CD14-positive monocyte (primary cell): ENCODE results near the gene TTC28. TPM values are rescaled to one million over a fixed set of nuclear protein-coding genes. Genes with fewer than 3 reads are reported as not detected.

Experiments used
- DNase-seq, 3 donors: peaks; one replicate each; pipeline ENCODE4 v3.0.0-alpha.2; 2011 to 2022
- H2AFZ ChIP-seq: 2 replicates; pipeline ENCODE4 v1.6.0; 2012; ENCODE audit warnings: mild to moderate bottlenecking, low read depth, low read length, inconsistent platforms; ENCODE audit not compliant: insufficient read depth, poor library complexity, severe bottlenecking
- H3K27ac ChIP-seq, 2 donors: 1 replicate in 1 of 2; 2 replicates in 1 of 2; pipeline ENCODE4 v1.5.1; 2012 to 2013; ENCODE audit warnings: low read length in 2 of 2, control low read depth in 1 of 2, inconsistent platforms in 1 of 2, low read depth in 1 of 2, mild to moderate bottlenecking in 1 of 2
- H3K27me3 ChIP-seq, 2 donors: one replicate each; pipeline versions ENCODE4 v1.6.0 to v1.6.1; 2011 to 2013; ENCODE audit warnings: low read length in 2 of 2; ENCODE audit not compliant: control insufficient read depth in 2 of 2, insufficient read depth in 2 of 2
- H3K36me3 ChIP-seq, 2 donors: replicated peaks in 1 of 2; 1 replicate in 1 of 2; 2 replicates in 1 of 2; pipeline versions ENCODE4 v1.5.1 to v1.6.1; 2012 to 2013; ENCODE audit warnings: low read length in 2 of 2, control low read depth in 1 of 2, inconsistent platforms in 1 of 2, mild to moderate bottlenecking in 1 of 2; ENCODE audit not compliant: insufficient read depth in 2 of 2, control insufficient read depth in 1 of 2
- H3K4me1 ChIP-seq, 2 donors: 1 replicate in 1 of 2; 2 replicates in 1 of 2; pipeline versions ENCODE4 v1.5.1 to v1.6.1; 2012 to 2013; ENCODE audit warnings: low read length in 2 of 2, control low read depth in 1 of 2, inconsistent platforms in 1 of 2, mild to moderate bottlenecking in 1 of 2, moderate library complexity in 1 of 2; ENCODE audit not compliant: insufficient read depth in 2 of 2, control insufficient read depth in 1 of 2
- H3K4me2 ChIP-seq: replicated peaks from 2 replicates; pipeline ENCODE3; 2012; ENCODE audit warnings: low read length, moderate library complexity, mild to moderate bottlenecking; ENCODE audit not compliant: poor library complexity, severe bottlenecking; ENCODE audit errors: extremely low read depth
- H3K4me3 ChIP-seq, 3 experiments: fragments of 200-600 bp in 1 of 3; sonication (generic) in 1 of 3; replicated peaks in 1 of 3; 1 replicate in 2 of 3; 2 replicates in 1 of 3; pipeline ENCODE4 v1.5.1; 2011 to 2013; ENCODE audit warnings: low read length in 3 of 3, mild to moderate bottlenecking in 3 of 3, control low read depth in 2 of 3, low read depth in 2 of 3, inconsistent platforms in 1 of 3, moderate library complexity in 1 of 3
- H3K79me2 ChIP-seq: 2 replicates; pipeline ENCODE4 v1.6.0; 2012; ENCODE audit warnings: mild to moderate bottlenecking, control low read depth, inconsistent platforms, low read length, moderate library complexity; ENCODE audit not compliant: insufficient read depth
- H3K9ac ChIP-seq: 2 replicates; pipeline ENCODE4 v1.6.0; 2017; ENCODE audit warnings: low read length, mild to moderate bottlenecking; ENCODE audit not compliant: insufficient read depth, poor library complexity, severe bottlenecking
- H3K9me3 ChIP-seq, 2 donors: replicated peaks in 1 of 2; 1 replicate in 1 of 2; 2 replicates in 1 of 2; pipeline versions ENCODE4 v1.5.1 to v1.6.1; 2012 to 2013; ENCODE audit warnings: low read length in 2 of 2, control low read depth in 1 of 2; ENCODE audit not compliant: control insufficient read depth in 1 of 2, insufficient read depth in 1 of 2
- H4K20me1 ChIP-seq: 2 replicates; pipeline ENCODE4 v1.6.0; 2012; ENCODE audit warnings: mild to moderate bottlenecking, low read length, control low read depth, moderate library complexity; ENCODE audit not compliant: insufficient read depth
- H3K27ac Mint-ChIP-seq, 7 donors: one replicate each; pipeline ENCODE4 v1.8.0; 2020; ENCODE audit warnings: mild to moderate bottlenecking in 7 of 7, mixed read lengths in 7 of 7, moderate library complexity in 6 of 7, inconsistent platforms in 2 of 7
- H3K27me3 Mint-ChIP-seq, 3 donors: one replicate each; pipeline ENCODE4 v1.8.0; 2021 to 2022; ENCODE audit warnings: low read depth in 3 of 3, mild to moderate bottlenecking in 3 of 3, mixed read lengths in 3 of 3, moderate library complexity in 3 of 3, inconsistent platforms in 1 of 3
- H3K36me3 Mint-ChIP-seq, 2 donors: one replicate each; pipeline ENCODE4 v1.8.0; 2020; ENCODE audit warnings: mixed read lengths in 2 of 2, inconsistent platforms in 1 of 2, mild to moderate bottlenecking in 1 of 2
- H3K4me1 Mint-ChIP-seq: one replicate; pipeline ENCODE4 v1.8.0; 2020; ENCODE audit warnings: mild to moderate bottlenecking, mixed read lengths
- H3K4me3 Mint-ChIP-seq, 2 donors: one replicate each; pipeline ENCODE4 v1.8.0; 2020; ENCODE audit warnings: mild to moderate bottlenecking in 2 of 2, mixed read lengths in 2 of 2, moderate library complexity in 1 of 2
- H3K9me3 Mint-ChIP-seq, 7 donors: one replicate each; pipeline ENCODE4 v1.8.0; 2020 to 2022; ENCODE audit warnings: mixed read lengths in 7 of 7, mild to moderate bottlenecking in 6 of 7, moderate library complexity in 6 of 7, inconsistent platforms in 2 of 7
- WGBS: methylation state at CpG from one replicate; pipeline ENCODE4 v1.1.5; 2013; ENCODE audit warnings: missing lambda C conversion rate; ENCODE audit not compliant: insufficient coverage; 5-methylcytosine and 5-hydroxymethylcytosine counted together
- intact Hi-C, 2 donors: fragments of 100-400 bp; cut with micrococcal nuclease; formaldehyde crosslinking; loops; one replicate each; pipeline versions ENCODE4 v1.15.0 to v1.15.1; 2023
- polyA plus RNA-seq, 3 donors: library from polyadenylated mRNA; depleted of rRNA in 1 of 3; unstranded in 2 of 3; stranded (reverse) in 1 of 3; fragments of 300-500 nt in 2 of 3; fragments of >200 nt in 1 of 3; fragmentation: Illumina TruSeq in 2 of 3; gene quantifications; 1 replicate in 2 of 3; 2 replicates in 1 of 3; pipeline ENCODE4 v1.2.3, GENCODE V29; 2012 to 2021
- TF ChIP-seq, protein P1 (sequence below): fragments of 200-600 bp; IDR thresholded peaks from one replicate; pipeline ENCODE4 v1.8.0; 2022; ENCODE audit warnings: antibody characterized with exemption, mild to moderate bottlenecking

TTC28 gene
- polyA plus RNA-seq, 3 donors = 0.24 to 0.61 TPM; not detected in 1

DNA sequence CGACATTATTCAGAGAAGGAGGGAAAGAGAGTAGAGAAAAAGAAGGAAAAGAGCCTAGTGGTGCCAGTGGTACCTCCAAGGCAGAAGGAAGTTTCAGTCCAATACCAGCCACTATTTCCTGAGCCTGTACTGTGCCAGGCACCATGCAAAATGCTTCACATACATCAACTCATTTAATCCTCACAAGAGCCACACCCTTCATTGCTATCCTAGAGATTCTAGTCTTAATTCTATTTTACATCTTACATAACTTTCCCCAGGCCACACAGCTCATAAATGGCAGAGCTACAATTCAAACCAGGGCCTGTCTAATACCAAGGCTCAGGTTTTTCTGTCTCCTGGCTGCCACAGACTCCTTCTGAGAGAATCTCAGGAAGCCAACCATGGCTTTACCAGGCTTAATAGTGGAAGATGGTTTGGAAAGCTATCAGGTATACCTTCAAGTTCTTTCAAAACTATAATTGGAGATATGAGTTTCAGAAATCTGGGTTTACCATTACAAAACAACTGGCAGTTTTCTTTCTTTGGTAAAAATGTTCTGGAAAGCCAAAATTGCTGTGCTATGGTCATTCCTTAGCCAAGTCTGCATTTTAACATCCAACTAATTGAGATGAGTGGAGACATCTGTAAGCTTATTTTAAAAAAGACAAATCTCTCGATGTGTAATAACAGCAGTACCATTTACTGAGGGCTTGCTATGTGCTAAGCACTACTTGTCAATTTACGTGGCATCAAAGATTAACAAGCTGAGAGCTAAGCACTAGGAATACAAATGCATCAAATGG, 535.5 kb downstream of the TTC28 start:
- Histone ChIP-seq H3K9me3 (no peaks in the 10 kb centered on the region), H3K4me3 (no peak overlapping the region), H3K4me2 (no peak overlapping the region), H3K36me3 (no peaks in the 10 kb centered on the region), H3K9ac (no peak overlapping the region), H2AFZ (no peak overlapping the region), H3K27ac (no peak overlapping the region), H3K27me3 (no peaks in the 10 kb centered on the region), H3K4me1 (no peaks in the 10 kb centered on the region), H3K79me2 (no peaks in the 10 kb centered on the region), H4K20me1 (no peaks in the 10 kb centered on the region)
- H3K27ac Mint-ChIP-seq = no peak overlapping the region
- H3K4me1 Mint-ChIP-seq = no peaks in the 10 kb centered on the region
- DNase-seq = no peak
- no peaks in the 10 kb centered on the region for H3K36me3 Mint-ChIP-seq
- 90% methylated on average over 1 of the region's 3 CpGs for WGBS
- peaks cover 0 to 2% (median 0%) of the 10 kb centered on the region in 7 donors for H3K9me3 Mint-ChIP-seq
- TF ChIP-seq, protein P1, sequence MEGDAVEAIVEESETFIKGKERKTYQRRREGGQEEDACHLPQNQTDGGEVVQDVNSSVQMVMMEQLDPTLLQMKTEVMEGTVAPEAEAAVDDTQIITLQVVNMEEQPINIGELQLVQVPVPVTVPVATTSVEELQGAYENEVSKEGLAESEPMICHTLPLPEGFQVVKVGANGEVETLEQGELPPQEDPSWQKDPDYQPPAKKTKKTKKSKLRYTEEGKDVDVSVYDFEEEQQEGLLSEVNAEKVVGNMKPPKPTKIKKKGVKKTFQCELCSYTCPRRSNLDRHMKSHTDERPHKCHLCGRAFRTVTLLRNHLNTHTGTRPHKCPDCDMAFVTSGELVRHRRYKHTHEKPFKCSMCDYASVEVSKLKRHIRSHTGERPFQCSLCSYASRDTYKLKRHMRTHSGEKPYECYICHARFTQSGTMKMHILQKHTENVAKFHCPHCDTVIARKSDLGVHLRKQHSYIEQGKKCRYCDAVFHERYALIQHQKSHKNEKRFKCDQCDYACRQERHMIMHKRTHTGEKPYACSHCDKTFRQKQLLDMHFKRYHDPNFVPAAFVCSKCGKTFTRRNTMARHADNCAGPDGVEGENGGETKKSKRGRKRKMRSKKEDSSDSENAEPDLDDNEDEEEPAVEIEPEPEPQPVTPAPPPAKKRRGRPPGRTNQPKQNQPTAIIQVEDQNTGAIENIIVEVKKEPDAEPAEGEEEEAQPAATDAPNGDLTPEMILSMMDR = no peak
- no peak overlapping the region for H3K4me3 Mint-ChIP-seq
- no peaks in the 10 kb centered on the region for H3K27me3 Mint-ChIP-seq
- intact Hi-C loops = no loop called here

DNA sequence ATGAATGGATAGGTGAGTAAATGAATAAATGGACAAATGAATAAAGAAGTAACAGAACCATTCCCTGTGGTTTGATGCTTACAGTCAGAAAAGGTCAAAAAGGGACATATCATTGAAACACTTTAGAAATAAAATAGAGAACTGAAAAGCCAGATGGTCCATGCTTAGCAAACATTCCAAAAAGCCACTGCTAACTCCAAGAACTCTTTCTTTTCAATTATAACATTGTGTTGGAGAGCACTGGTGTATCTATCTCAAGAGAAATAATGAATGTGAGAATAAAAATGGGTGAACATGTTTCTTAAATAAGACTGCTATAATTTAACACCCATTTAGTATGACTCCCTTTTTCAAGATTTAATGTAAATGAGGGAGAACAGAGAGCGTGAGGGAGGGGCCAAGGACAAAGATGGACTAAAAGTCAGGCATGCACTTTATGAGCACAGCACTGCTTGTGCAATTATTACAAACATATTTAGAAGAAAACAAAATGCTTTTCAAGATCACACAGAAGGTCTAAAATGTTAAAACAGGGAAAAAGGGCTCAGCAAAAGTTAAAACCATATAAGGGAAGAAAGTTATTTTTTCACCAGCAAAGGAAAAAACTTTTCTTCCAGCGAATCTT, 536.3 kb downstream of the TTC28 start:
- TF ChIP-seq, protein P1 = no peak
- intact Hi-C loops = no loop called here
- H3K4me3 ChIP-seq = no peak overlapping the region
- no peaks in the 10 kb centered on the region for H3K27me3 ChIP-seq
- DNase-seq = no peak
- Mint-ChIP-seq H3K27me3 (peaks cover 0 to 2% (median 0%) of the 10 kb centered on the region in 3 donors), H3K4me3 (no peak overlapping the region), H3K36me3 (no peaks in the 10 kb centered on the region), H3K9me3 (peaks cover 0 to 2% (median 0%) of the 10 kb centered on the region in 7 donors), H3K4me1 (no peaks in the 10 kb centered on the region), H3K27ac (no peak overlapping the region)
- no CpG with 5 or more reads among the region's 2 CpGs for WGBS
- no peaks in the 10 kb centered on the region for H3K36me3 ChIP-seq
- no peak overlapping the region for H2AFZ ChIP-seq
- no peak overlapping the region for H3K4me2 ChIP-seq
- H3K27ac ChIP-seq = no peak overlapping the region
- no peaks in the 10 kb centered on the region for H3K4me1 ChIP-seq
- H3K79me2 ChIP-seq = no peaks in the 10 kb centered on the region
- no peak overlapping the region for H3K9ac ChIP-seq
- no peaks in the 10 kb centered on the region for H3K9me3 ChIP-seq
- H4K20me1 ChIP-seq = no peaks in the 10 kb centered on the region
